ENCODE results near the gene GABRB2.

Gene GABRB2

GRCh38 chr5:161432798-161433197 is 113.7 kb downstream of the GABRB2 start:
- no peak overlapping the region for H3K4me3 Mint-ChIP-seq
- H3K9me3 Mint-ChIP-seq: peaks cover 0 to 3% of the 10 kb centered on the region in 2 donors
- no peak overlapping the region for H3K27ac Mint-ChIP-seq
- no peaks in the 10 kb centered on the region for H3K4me1 Mint-ChIP-seq (ENCODE audit: low read depth in 2 of 2)
- DNase-seq (no peak), ATAC-seq (replicated peaks) (no peak)
- no peaks in the 10 kb centered on the region for H3K36me3 Mint-ChIP-seq (ENCODE audit: insufficient read depth)
- H3K27me3 Mint-ChIP-seq: no peaks in the 10 kb centered on the region

GRCh38 chr5:161431963-161432362 is 114.6 kb downstream of the GABRB2 start:
- Mint-ChIP-seq H3K36me3 (ENCODE audit: insufficient read depth) (no peaks in the 10 kb centered on the region), H3K9me3 (peaks cover 0 to 5% of the 10 kb centered on the region in 2 donors), H3K27me3 (no peaks in the 10 kb centered on the region), H3K4me1 (ENCODE audit: low read depth in 2 of 2) (no peaks in the 10 kb centered on the region), H3K4me3 (no peak overlapping the region), H3K27ac (no peak overlapping the region)
- DNase-seq (no peak), ATAC-seq (replicated peaks) (no peak)

- no peaks in the 10 kb centered on the region for H3K4me1 Mint-ChIP-seq (ENCODE audit: low read depth in 2 of 2)
- H3K9me3 Mint-ChIP-seq: peaks cover 6 to 7% of the 10 kb centered on the region in 2 donors
- no peak overlapping the region for H3K4me3 Mint-ChIP-seq
- H3K27me3 Mint-ChIP-seq: no peaks in the 10 kb centered on the region
- DNase-seq (no peak), ATAC-seq (replicated peaks) (no peak)
- no peaks in the 10 kb centered on the region for H3K36me3 Mint-ChIP-seq (ENCODE audit: insufficient read depth)
- no peak overlapping the region for H3K27ac Mint-ChIP-seq
These were observed 125.5 kb downstream of the GABRB2 start for GRCh38 chr5:161421067-161421466.

- H3K9me3 Mint-ChIP-seq: peaks cover 6 to 7% of the 10 kb centered on the region in 2 donors
- H3K27me3 Mint-ChIP-seq: no peaks in the 10 kb centered on the region
- no peak overlapping the region for H3K27ac Mint-ChIP-seq
- DNase-seq (no peak), ATAC-seq (replicated peaks) (no peak)
- no peaks in the 10 kb centered on the region for H3K4me1 Mint-ChIP-seq (ENCODE audit: low read depth in 2 of 2)
- H3K36me3 Mint-ChIP-seq (ENCODE audit: insufficient read depth): no peaks in the 10 kb centered on the region
- H3K4me3 Mint-ChIP-seq: no peak overlapping the region
These were observed 126.0 kb downstream of the GABRB2 start for GRCh38 chr5:161420521-161420920.

- Mint-ChIP-seq H3K27ac (no peak overlapping the region), H3K9me3 (peaks cover 0 to 5% of the 10 kb centered on the region in 2 donors), H3K36me3 (ENCODE audit: insufficient read depth) (no peaks in the 10 kb centered on the region), H3K27me3 (no peaks in the 10 kb centered on the region), H3K4me1 (ENCODE audit: low read depth in 2 of 2) (no peaks in the 10 kb centered on the region), H3K4me3 (no peak overlapping the region)
- ATAC-seq (replicated peaks) (no peak), DNase-seq (no peak)
These were observed 131.6 kb downstream of the GABRB2 start for GRCh38 chr5:161414896-161415295.

GRCh38 chr5:161414037-161414436 is 132.5 kb downstream of the GABRB2 start:
- DNase-seq (no peak), ATAC-seq (replicated peaks) (no peak)
- H3K27me3 Mint-ChIP-seq: no peaks in the 10 kb centered on the region
- H3K27ac Mint-ChIP-seq: no peak overlapping the region
- no peaks in the 10 kb centered on the region for H3K4me1 Mint-ChIP-seq (ENCODE audit: low read depth in 2 of 2)
- H3K4me3 Mint-ChIP-seq: no peak overlapping the region
- H3K36me3 Mint-ChIP-seq (ENCODE audit: insufficient read depth): no peaks in the 10 kb centered on the region
- peaks cover 0 to 5% of the 10 kb centered on the region in 2 donors for H3K9me3 Mint-ChIP-seq

GRCh38 chr5:161412792-161413191 is 133.7 kb downstream of the GABRB2 start:
- H3K27ac Mint-ChIP-seq: no peak overlapping the region
- peaks cover 0 to 5% of the 10 kb centered on the region in 2 donors for H3K9me3 Mint-ChIP-seq
- H3K4me3 Mint-ChIP-seq: no peak overlapping the region
- no peaks in the 10 kb centered on the region for H3K4me1 Mint-ChIP-seq (ENCODE audit: low read depth in 2 of 2)
- no peaks in the 10 kb centered on the region for H3K27me3 Mint-ChIP-seq
- no peak for ATAC-seq (replicated peaks)
- no peaks in the 10 kb centered on the region for H3K36me3 Mint-ChIP-seq (ENCODE audit: insufficient read depth)
- DNase-seq: no peak

GRCh38 chr5:161411156-161411555 is 135.4 kb downstream of the GABRB2 start:
- no peak overlapping the region for H3K4me3 Mint-ChIP-seq
- no peak overlapping the region for H3K27ac Mint-ChIP-seq
- DNase-seq: no peak
- H3K9me3 Mint-ChIP-seq: peaks cover 0 to 5% of the 10 kb centered on the region in 2 donors
- H3K36me3 Mint-ChIP-seq (ENCODE audit: insufficient read depth): no peaks in the 10 kb centered on the region
- H3K4me1 Mint-ChIP-seq (ENCODE audit: low read depth in 2 of 2): no peaks in the 10 kb centered on the region
- H3K27me3 Mint-ChIP-seq: no peaks in the 10 kb centered on the region
- ATAC-seq (replicated peaks): no peak

GRCh38 chr5:161410640-161411039 is 135.9 kb downstream of the GABRB2 start:
- ATAC-seq (replicated peaks) (no peak), DNase-seq (no peak)
- H3K36me3 Mint-ChIP-seq (ENCODE audit: insufficient read depth): no peaks in the 10 kb centered on the region
- H3K4me1 Mint-ChIP-seq (ENCODE audit: low read depth in 2 of 2): no peaks in the 10 kb centered on the region
- no peak overlapping the region for H3K27ac Mint-ChIP-seq
- H3K4me3 Mint-ChIP-seq: no peak overlapping the region
- peaks cover 0 to 5% of the 10 kb centered on the region in 2 donors for H3K9me3 Mint-ChIP-seq
- H3K27me3 Mint-ChIP-seq: no peaks in the 10 kb centered on the region

- Mint-ChIP-seq H3K4me3 (no peak overlapping the region), H3K27ac (no peak overlapping the region), H3K9me3 (peaks cover 0 to 5% of the 10 kb centered on the region in 2 donors), H3K27me3 (no peaks in the 10 kb centered on the region), H3K36me3 (ENCODE audit: insufficient read depth) (no peaks in the 10 kb centered on the region), H3K4me1 (ENCODE audit: low read depth in 2 of 2) (no peaks in the 10 kb centered on the region)
- DNase-seq (no peak), ATAC-seq (replicated peaks) (no peak)
These were observed 137.1 kb downstream of the GABRB2 start for GRCh38 chr5:161409471-161409870.

- DNase-seq: no peak
- H3K9me3 Mint-ChIP-seq: no peaks in the 10 kb centered on the region
These were observed 139.6 kb downstream of the GABRB2 start for GRCh38 chr5:161406880-161407279.

GRCh38 chr5:161403996-161404395 is 142.5 kb downstream of the GABRB2 start:
- no peak overlapping the region for H3K27ac Mint-ChIP-seq

More at GRCh38 chr5:161406880-161407279, 139.6 kb downstream of the GABRB2 start:
- Mint-ChIP-seq H3K27ac (no peak overlapping the region), H3K27me3 (no peaks in the 10 kb centered on the region), H3K4me1 (ENCODE audit: low read depth in 2 of 2) (no peaks in the 10 kb centered on the region), H3K36me3 (ENCODE audit: insufficient read depth) (no peaks in the 10 kb centered on the region), H3K4me3 (no peak overlapping the region)
- ATAC-seq (replicated peaks): no peak

GRCh38 chr5:161403121-161403520 is 143.4 kb downstream of the GABRB2 start:
- no peak for DNase-seq
- Mint-ChIP-seq H3K27ac (no peak overlapping the region), H3K27me3 (no peaks in the 10 kb centered on the region), H3K9me3 (peaks cover 0 to 2% of the 10 kb centered on the region in 2 donors), H3K36me3 (ENCODE audit: insufficient read depth) (no peaks in the 10 kb centered on the region), H3K4me1 (ENCODE audit: low read depth in 2 of 2) (no peaks in the 10 kb centered on the region), H3K4me3 (no peak overlapping the region)
- ATAC-seq (replicated peaks): no peak

More at GRCh38 chr5:161403996-161404395, 142.5 kb downstream of the GABRB2 start:
- no peak for DNase-seq
- Mint-ChIP-seq H3K4me1 (ENCODE audit: low read depth in 2 of 2) (no peaks in the 10 kb centered on the region), H3K36me3 (ENCODE audit: insufficient read depth) (no peaks in the 10 kb centered on the region), H3K4me3 (no peak overlapping the region), H3K9me3 (no peaks in the 10 kb centered on the region), H3K27me3 (no peaks in the 10 kb centered on the region)
- ATAC-seq (replicated peaks): no peak

GRCh38 chr5:161400583-161400982 is 145.9 kb downstream of the GABRB2 start:
- Mint-ChIP-seq H3K27me3 (no peaks in the 10 kb centered on the region), H3K9me3 (peaks cover 0 to 2% of the 10 kb centered on the region in 2 donors), H3K27ac (no peak overlapping the region), H3K4me3 (no peak overlapping the region), H3K36me3 (ENCODE audit: insufficient read depth) (no peaks in the 10 kb centered on the region), H3K4me1 (ENCODE audit: low read depth in 2 of 2) (no peaks in the 10 kb centered on the region)
- no peak for ATAC-seq (replicated peaks)
- no peak for DNase-seq
